Measurements from ENCODE around the gene CCER1.

The CCER1 gene

DNA sequence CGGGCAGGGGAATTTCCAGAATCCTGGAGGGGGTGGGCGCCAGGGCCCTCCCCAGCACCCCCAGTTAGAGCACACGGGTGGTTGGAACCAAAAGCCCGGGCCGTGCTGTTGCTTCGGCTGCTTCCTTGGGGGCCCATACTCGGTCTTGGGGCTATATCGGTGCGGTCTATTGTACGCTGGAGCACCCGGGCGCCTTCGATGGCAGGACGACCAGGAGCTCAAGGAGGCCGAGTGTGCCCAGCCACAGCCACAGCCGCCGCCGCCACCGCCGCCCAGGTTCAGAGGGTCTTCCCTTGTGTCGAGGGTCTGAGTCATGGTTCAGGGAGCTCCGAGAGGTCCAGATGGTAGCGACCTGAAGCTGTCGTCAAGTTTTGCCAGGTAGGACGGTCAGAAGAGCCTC is 548 bp downstream of the CCER1 start:
- no peaks in the 10 kb centered on the region for H3K27me3 ChIP-seq (ENCODE audit: control insufficient read depth in 5 of 5, insufficient read depth in 4 of 5, low read length in 5 of 5)
- peaks cover 0 to 3% (median 0%) of the 10 kb centered on the region in 5 donors for H3K9me3 ChIP-seq (ENCODE audit: control insufficient read depth in 5 of 5, low read length in 5 of 5)
- H3K36me3 ChIP-seq (ENCODE audit: control insufficient read depth in 5 of 5, insufficient read depth in 5 of 5, low read length in 5 of 5) = no peaks in the 10 kb centered on the region
- H3K4me3 ChIP-seq (ENCODE audit: low read depth in 1 of 5, low read length in 5 of 5) = no peak overlapping the region
- H3K9ac ChIP-seq (ENCODE audit: low read length in 5 of 5) = no peak overlapping the region
- H3K27ac ChIP-seq (ENCODE audit: low read depth, low read length) = no peak overlapping the region
- H3K4me1 ChIP-seq (ENCODE audit: control insufficient read depth in 5 of 5, insufficient read depth in 5 of 5, low read length in 5 of 5) = no peaks in the 10 kb centered on the region

DNA sequence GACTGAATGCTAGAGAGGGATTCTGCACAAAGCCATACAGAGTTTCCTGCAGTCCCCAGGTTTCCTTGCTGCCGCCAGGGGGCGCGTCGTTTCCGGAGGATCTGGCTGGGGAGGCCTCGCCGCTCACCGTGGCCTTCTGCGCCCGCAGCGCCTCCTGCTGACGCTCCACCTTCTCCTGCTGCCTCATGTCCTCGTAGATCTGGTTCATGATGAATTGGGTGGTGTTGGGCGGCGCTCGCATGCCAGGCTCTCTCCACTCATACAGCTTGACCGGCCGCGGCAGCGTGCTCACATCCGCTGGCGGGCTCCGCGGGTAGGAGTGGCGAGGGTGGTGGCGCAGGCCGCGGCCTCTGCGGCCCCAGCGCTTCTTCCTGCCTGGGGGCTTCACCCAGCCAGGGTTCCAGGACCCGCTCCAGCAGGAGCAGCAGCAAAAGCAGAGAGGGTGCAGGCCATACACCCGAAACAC is 987 bp downstream of the CCER1 start:
- no peak overlapping the region for H3K27ac ChIP-seq (ENCODE audit: low read depth, low read length)
- H3K9ac ChIP-seq (ENCODE audit: low read length in 5 of 5) = no peak overlapping the region
- H3K4me1 ChIP-seq (ENCODE audit: control insufficient read depth in 5 of 5, insufficient read depth in 5 of 5, low read length in 5 of 5) = no peaks in the 10 kb centered on the region
- no peak overlapping the region for H3K4me3 ChIP-seq (ENCODE audit: low read depth in 1 of 5, low read length in 5 of 5)
- H3K36me3 ChIP-seq (ENCODE audit: control insufficient read depth in 5 of 5, insufficient read depth in 5 of 5, low read length in 5 of 5) = no peaks in the 10 kb centered on the region
- peaks cover 0 to 3% (median 0%) of the 10 kb centered on the region in 5 donors for H3K9me3 ChIP-seq (ENCODE audit: control insufficient read depth in 5 of 5, low read length in 5 of 5)
- H3K27me3 ChIP-seq (ENCODE audit: control insufficient read depth in 5 of 5, insufficient read depth in 4 of 5, low read length in 5 of 5) = no peaks in the 10 kb centered on the region

DNA sequence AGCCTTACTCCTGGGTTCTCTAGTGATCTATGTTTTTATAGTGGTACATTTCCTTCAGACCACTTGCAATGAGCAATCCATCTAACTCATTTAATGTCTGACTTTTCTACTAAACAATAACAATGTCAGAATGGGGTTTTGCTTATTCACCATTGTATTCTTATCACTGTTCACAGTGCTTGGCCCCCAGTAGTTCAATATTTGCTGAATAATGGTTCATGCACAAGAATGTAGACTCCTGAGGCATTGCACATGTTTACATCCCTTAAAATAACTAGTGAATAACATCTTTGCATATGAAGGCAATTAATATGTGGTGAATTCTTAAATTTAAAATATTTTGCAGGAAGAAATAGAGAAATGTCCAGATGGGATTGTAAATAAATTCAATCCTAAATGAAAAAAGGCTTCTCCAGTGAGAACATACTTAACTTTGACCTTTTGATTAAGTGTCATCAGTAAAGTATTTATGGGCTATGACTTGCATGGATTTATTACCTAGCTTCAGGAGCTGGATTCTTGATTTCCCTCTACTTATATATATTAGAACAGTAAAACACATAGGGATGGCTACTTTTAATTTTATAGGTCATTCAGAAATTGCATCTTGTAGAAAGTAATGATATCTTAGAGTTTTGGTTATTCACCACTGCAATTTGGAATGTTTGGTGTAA is 3.4 kb downstream of the CCER1 start:
- no peak overlapping the region for H3K4me3 ChIP-seq (ENCODE audit: low read depth in 1 of 5, low read length in 5 of 5)
- no peaks in the 10 kb centered on the region for H3K27me3 ChIP-seq (ENCODE audit: control insufficient read depth in 5 of 5, insufficient read depth in 4 of 5, low read length in 5 of 5)
- no peaks in the 10 kb centered on the region for H3K36me3 ChIP-seq (ENCODE audit: control insufficient read depth in 5 of 5, insufficient read depth in 5 of 5, low read length in 5 of 5)
- peaks cover 0 to 3% (median 0%) of the 10 kb centered on the region in 5 donors for H3K9me3 ChIP-seq (ENCODE audit: control insufficient read depth in 5 of 5, low read length in 5 of 5)
- H3K27ac ChIP-seq (ENCODE audit: low read depth, low read length) = no peak overlapping the region
- no peaks in the 10 kb centered on the region for H3K4me1 ChIP-seq (ENCODE audit: control insufficient read depth in 5 of 5, insufficient read depth in 5 of 5, low read length in 5 of 5)
- H3K9ac ChIP-seq (ENCODE audit: low read length in 5 of 5) = no peak overlapping the region

DNA sequence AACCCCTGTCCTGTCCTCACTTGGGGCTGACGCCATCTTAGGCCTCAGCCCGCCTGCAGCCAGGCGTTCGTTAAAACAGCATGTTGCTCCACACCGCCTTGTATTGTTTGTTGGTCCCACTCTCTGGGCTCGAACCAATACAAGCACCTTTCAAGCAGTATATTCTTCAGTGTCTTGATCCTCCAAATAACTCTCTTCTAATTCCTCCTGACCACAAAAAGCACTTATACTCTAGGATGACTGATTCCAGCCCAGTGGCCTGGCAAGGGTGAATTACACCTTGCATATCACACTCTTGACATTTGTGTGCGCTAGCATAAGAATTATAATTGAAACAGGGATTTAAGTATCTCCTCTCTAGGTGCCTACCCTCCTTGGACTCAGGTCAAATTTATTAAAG is 7.1 kb downstream of the CCER1 start:
- Histone ChIP-seq H3K36me3 (ENCODE audit: control insufficient read depth in 5 of 5, insufficient read depth in 5 of 5, low read length in 5 of 5) (no peaks in the 10 kb centered on the region), H3K4me1 (ENCODE audit: control insufficient read depth in 5 of 5, insufficient read depth in 5 of 5, low read length in 5 of 5) (no peaks in the 10 kb centered on the region), H3K27me3 (ENCODE audit: control insufficient read depth in 5 of 5, insufficient read depth in 4 of 5, low read length in 5 of 5) (no peaks in the 10 kb centered on the region), H3K4me3 (ENCODE audit: low read depth in 1 of 5, low read length in 5 of 5) (no peak overlapping the region), H3K9me3 (ENCODE audit: control insufficient read depth in 5 of 5, low read length in 5 of 5) (no peaks in the 10 kb centered on the region), H3K27ac (ENCODE audit: low read depth, low read length) (no peak overlapping the region), H3K9ac (ENCODE audit: low read length in 5 of 5) (no peak overlapping the region)

DNA sequence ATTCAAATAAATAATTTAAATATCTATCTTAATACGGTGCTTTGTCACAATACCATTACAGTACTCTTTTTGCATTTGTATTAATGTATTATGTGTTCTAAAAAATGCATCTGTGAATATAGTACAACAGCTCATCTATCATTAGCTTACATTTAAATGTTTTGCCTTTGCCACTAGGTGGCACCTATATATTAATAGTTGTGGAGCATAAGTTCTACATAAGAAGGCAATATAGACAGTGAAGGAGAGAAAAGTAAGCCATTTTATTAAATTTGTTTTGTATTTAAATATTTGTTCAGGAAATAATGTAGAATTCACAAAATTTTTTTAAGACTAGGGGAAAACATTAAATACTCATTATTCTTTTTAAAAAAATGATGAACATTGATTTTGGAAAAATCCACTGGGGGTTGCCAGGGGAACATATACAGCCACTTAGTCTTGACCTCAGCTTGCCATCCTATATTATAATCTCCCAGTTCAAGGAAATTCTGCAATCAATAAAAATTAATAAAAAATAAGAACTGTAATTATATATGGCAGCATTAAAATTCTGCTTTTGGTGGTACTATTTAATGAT is 9.8 kb downstream of the CCER1 start:
- Histone ChIP-seq H3K4me3 (ENCODE audit: low read depth in 1 of 5, low read length in 5 of 5) (no peak overlapping the region), H3K9ac (ENCODE audit: low read length in 5 of 5) (no peak overlapping the region), H3K4me1 (ENCODE audit: control insufficient read depth in 5 of 5, insufficient read depth in 5 of 5, low read length in 5 of 5) (no peaks in the 10 kb centered on the region), H3K27ac (ENCODE audit: low read depth, low read length) (no peak overlapping the region), H3K9me3 (ENCODE audit: control insufficient read depth in 5 of 5, low read length in 5 of 5) (no peaks in the 10 kb centered on the region), H3K27me3 (ENCODE audit: control insufficient read depth in 5 of 5, insufficient read depth in 4 of 5, low read length in 5 of 5) (no peaks in the 10 kb centered on the region), H3K36me3 (ENCODE audit: control insufficient read depth in 5 of 5, insufficient read depth in 5 of 5, low read length in 5 of 5) (no peaks in the 10 kb centered on the region)

DNA sequence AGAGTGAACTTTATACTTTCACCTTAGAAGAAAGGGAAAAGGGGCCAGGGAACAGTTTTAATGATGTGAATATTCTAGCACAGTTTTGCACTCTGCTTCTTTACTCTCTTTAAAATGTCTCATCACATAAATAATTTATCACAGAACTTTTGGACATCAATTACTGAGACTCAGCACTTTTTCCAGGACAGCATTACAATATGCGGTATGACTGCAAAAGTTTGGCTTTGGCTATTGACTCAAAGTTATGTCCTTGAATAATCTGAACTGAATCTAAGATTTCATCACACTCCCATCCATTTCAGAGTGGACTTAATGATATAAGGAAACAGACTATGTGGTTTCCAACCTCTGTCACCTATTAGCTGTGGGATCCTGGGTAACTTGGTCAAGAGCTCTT is 11.7 kb downstream of the CCER1 start:
- Histone ChIP-seq H3K27me3 (ENCODE audit: control insufficient read depth in 5 of 5, insufficient read depth in 4 of 5, low read length in 5 of 5) (no peaks in the 10 kb centered on the region), H3K9me3 (ENCODE audit: control insufficient read depth in 5 of 5, low read length in 5 of 5) (no peaks in the 10 kb centered on the region), H3K4me3 (ENCODE audit: low read depth in 1 of 5, low read length in 5 of 5) (no peak overlapping the region), H3K36me3 (ENCODE audit: control insufficient read depth in 5 of 5, insufficient read depth in 5 of 5, low read length in 5 of 5) (no peaks in the 10 kb centered on the region), H3K27ac (ENCODE audit: low read depth, low read length) (no peak overlapping the region), H3K9ac (ENCODE audit: low read length in 5 of 5) (no peak overlapping the region), H3K4me1 (ENCODE audit: control insufficient read depth in 5 of 5, insufficient read depth in 5 of 5, low read length in 5 of 5) (peaks cover 0 to 8% (median 0%) of the 10 kb centered on the region in 5 donors)

DNA sequence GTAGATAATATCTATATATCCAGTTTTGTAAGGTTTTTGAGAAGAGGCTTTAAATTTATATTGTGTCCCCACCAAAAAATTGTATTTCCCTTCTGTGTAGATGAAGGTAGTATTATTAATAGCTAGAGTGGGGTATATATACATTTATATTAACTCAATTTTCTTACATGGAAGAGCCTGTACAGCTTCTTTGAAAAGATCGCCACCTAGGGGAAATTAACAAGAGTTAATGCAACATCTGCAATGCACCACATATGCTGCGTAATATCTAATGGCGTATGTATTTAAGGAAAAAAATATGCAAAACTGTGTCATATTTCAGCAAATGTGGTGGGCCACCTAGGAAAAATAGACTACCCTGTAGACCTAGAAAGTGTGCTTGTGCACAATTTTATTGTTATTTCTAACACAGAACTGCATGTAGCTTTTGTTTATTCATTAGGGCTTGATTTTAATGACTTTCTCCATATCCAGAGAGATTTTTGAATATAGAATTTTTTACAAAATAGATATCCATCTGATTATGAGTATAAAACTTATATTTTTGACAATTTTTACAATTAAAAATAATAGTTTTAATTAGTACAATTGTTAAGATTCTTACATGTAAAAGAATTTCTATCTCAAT is 14.0 kb downstream of the CCER1 start:
- Histone ChIP-seq H3K36me3 (ENCODE audit: control insufficient read depth in 5 of 5, insufficient read depth in 5 of 5, low read length in 5 of 5) (no peaks in the 10 kb centered on the region), H3K9me3 (ENCODE audit: control insufficient read depth in 5 of 5, low read length in 5 of 5) (no peaks in the 10 kb centered on the region), H3K27me3 (ENCODE audit: control insufficient read depth in 5 of 5, insufficient read depth in 4 of 5, low read length in 5 of 5) (no peaks in the 10 kb centered on the region), H3K9ac (ENCODE audit: low read length in 5 of 5) (no peak overlapping the region), H3K27ac (ENCODE audit: low read depth, low read length) (no peak overlapping the region), H3K4me3 (ENCODE audit: low read depth in 1 of 5, low read length in 5 of 5) (no peak overlapping the region), H3K4me1 (ENCODE audit: control insufficient read depth in 5 of 5, insufficient read depth in 5 of 5, low read length in 5 of 5) (peaks cover 0 to 9% (median 0%) of the 10 kb centered on the region in 5 donors)

DNA sequence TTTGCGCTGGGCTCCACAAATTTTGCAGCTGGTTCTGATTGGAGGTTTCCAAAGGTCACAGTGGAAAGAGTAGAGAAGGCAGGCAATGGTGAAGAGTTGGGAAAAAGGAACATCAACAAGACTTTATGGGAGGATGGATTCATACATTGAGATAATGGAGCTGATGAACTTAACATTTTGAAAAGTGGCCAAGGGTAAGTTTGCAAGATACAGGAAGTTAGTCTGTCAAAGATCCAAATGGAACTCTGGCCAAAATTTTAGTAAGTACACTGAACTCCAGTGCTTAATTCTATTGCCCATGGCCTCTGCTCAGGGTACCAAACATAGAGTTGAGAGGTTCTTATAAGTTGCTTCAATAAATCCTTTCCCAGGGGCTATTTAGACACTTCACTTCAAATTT is 15.6 kb downstream of the CCER1 start:
- H3K9ac ChIP-seq (ENCODE audit: low read length in 5 of 5) = no peak overlapping the region
- no peaks in the 10 kb centered on the region for H3K27me3 ChIP-seq (ENCODE audit: control insufficient read depth in 5 of 5, insufficient read depth in 4 of 5, low read length in 5 of 5)
- H3K4me1 ChIP-seq (ENCODE audit: control insufficient read depth in 5 of 5, insufficient read depth in 5 of 5, low read length in 5 of 5) = peaks cover 0 to 9% (median 0%) of the 10 kb centered on the region in 5 donors
- no peaks in the 10 kb centered on the region for H3K36me3 ChIP-seq (ENCODE audit: control insufficient read depth in 5 of 5, insufficient read depth in 5 of 5, low read length in 5 of 5)
- no peak overlapping the region for H3K4me3 ChIP-seq (ENCODE audit: low read depth in 1 of 5, low read length in 5 of 5)
- no peaks in the 10 kb centered on the region for H3K9me3 ChIP-seq (ENCODE audit: control insufficient read depth in 5 of 5, low read length in 5 of 5)
- no peak overlapping the region for H3K27ac ChIP-seq (ENCODE audit: low read depth, low read length)

DNA sequence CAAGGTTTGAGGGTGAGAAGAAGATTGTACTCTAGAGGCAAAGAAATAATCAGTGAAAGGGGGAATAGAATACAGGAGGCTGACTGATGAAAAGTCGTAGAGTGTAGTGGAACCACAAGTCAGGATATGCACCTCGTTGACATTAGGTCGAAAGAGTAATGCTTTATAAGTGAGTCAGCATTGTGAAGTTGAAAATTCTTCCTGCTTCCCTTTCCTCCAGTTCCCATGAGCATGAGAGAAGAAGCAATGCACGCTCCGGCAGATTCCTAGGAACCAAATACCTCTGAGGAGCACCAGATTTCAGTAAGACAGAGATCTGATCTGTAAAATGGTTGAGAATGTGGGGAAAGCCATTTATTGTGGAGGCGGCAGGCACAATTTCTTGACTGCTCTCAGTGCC is 16.5 kb downstream of the CCER1 start:
- Histone ChIP-seq H3K27ac (ENCODE audit: low read depth, low read length) (no peak overlapping the region), H3K4me1 (ENCODE audit: control insufficient read depth in 5 of 5, insufficient read depth in 5 of 5, low read length in 5 of 5) (peaks cover 0 to 9% (median 0%) of the 10 kb centered on the region in 5 donors)

DNA sequence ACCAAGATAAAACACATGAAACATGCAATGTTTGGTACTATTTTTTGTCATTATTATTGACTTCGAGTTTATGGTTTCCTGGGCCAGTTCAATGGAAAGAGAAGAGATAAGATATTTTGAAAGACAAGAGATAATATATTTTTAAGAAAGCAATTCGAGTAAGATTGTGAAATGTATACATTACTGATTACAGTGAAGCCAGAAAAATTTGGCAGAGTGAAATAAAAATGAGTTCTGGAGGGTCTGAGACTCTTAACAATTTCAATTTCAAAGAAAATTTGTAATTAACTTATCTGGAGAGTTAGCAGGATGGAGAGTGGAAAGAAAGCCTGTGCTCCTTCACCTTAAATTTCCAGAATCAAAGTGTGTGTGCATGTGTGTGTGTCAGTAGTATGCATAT is 17.3 kb downstream of the CCER1 start:
- Histone ChIP-seq H3K27me3 (ENCODE audit: control insufficient read depth in 5 of 5, insufficient read depth in 4 of 5, low read length in 5 of 5) (no peaks in the 10 kb centered on the region), H3K27ac (ENCODE audit: low read depth, low read length) (no peak overlapping the region), H3K36me3 (ENCODE audit: control insufficient read depth in 5 of 5, insufficient read depth in 5 of 5, low read length in 5 of 5) (no peaks in the 10 kb centered on the region), H3K9me3 (ENCODE audit: control insufficient read depth in 5 of 5, low read length in 5 of 5) (no peaks in the 10 kb centered on the region), H3K9ac (ENCODE audit: low read length in 5 of 5) (no peak overlapping the region), H3K4me1 (ENCODE audit: control insufficient read depth in 5 of 5, insufficient read depth in 5 of 5, low read length in 5 of 5) (peaks cover 0 to 9% (median 0%) of the 10 kb centered on the region in 5 donors), H3K4me3 (ENCODE audit: low read depth in 1 of 5, low read length in 5 of 5) (no peak overlapping the region)

More for the DNA sequence above, 16.5 kb downstream of the CCER1 start:
- Histone ChIP-seq H3K4me3 (ENCODE audit: low read depth in 1 of 5, low read length in 5 of 5) (no peak overlapping the region), H3K27me3 (ENCODE audit: control insufficient read depth in 5 of 5, insufficient read depth in 4 of 5, low read length in 5 of 5) (no peaks in the 10 kb centered on the region), H3K9me3 (ENCODE audit: control insufficient read depth in 5 of 5, low read length in 5 of 5) (no peaks in the 10 kb centered on the region), H3K9ac (ENCODE audit: low read length in 5 of 5) (no peak overlapping the region), H3K36me3 (ENCODE audit: control insufficient read depth in 5 of 5, insufficient read depth in 5 of 5, low read length in 5 of 5) (no peaks in the 10 kb centered on the region)

Data from subcutaneous abdominal adipose tissue (tissue), 5 donors.